ENCODE measurements around the gene PRICKLE2. TPM values are rescaled to one million over a fixed set of nuclear protein-coding genes. Genes with fewer than 3 reads are reported as not detected.
A peak's percentile ranks its signal among the peaks of the same experiment; 100 is the strongest.

Gene PRICKLE2
- polyA plus RNA-seq, 1 donor (not counting 4 experiments of a cell fraction or from before 2014, with no cell fraction given): 7.8 TPM

- Histone ChIP-seq H3K36me3 (ENCODE audit: control insufficient read depth in 2 of 2, extremely low read depth in 1 of 2, insufficient read depth in 2 of 2, low read length in 2 of 2) (peaks cover 0 to 1% of the 10 kb centered on the region in 2 experiments), H3K9me1 (ENCODE audit: control insufficient read depth, extremely low read depth, insufficient read depth, low read length) (no peaks in the 10 kb centered on the region), H3K79me2 (ENCODE audit: control insufficient read depth, insufficient read depth, low read length) (no peaks in the 10 kb centered on the region), H3K4me2 (ENCODE audit: control insufficient read depth, extremely low read depth, insufficient read depth, low read depth, low read length) (no peak overlapping the region), H3K4me3 (ENCODE audit: control insufficient read depth in 2 of 3, extremely low read depth in 1 of 3, insufficient read depth in 2 of 3, low read depth in 1 of 3, low read length in 3 of 3) (no peak overlapping the region), H2AFZ (ENCODE audit: control insufficient read depth, low read length) (no peak overlapping the region), H3K9me3 (ENCODE audit: control insufficient read depth, low read depth, low read length) (no peaks in the 10 kb centered on the region), H3K27me3 (ENCODE audit: control insufficient read depth, extremely low read depth, insufficient read depth, low read length) (no peaks in the 10 kb centered on the region), H3K9ac (ENCODE audit: control insufficient read depth, extremely low read depth, insufficient read depth, low read length) (no peak overlapping the region), H3K27ac (ENCODE audit: control insufficient read depth, insufficient read depth, low read length) (no peak overlapping the region), H3K4me1 (ENCODE audit: control insufficient read depth, extremely low read depth, insufficient read depth, low read length) (no peaks in the 10 kb centered on the region), H4K20me1 (ENCODE audit: control insufficient read depth, extremely low read depth, insufficient read depth, low read length) (no peaks in the 10 kb centered on the region)
- dilution Hi-C loops (cut with MboI; ENCODE audit: extremely low pct_ligation_motif_present, low sequenced_read_pairs): no loop called here
- DNase-seq (ENCODE audit: low read depth, low spot score): no peak
- no peak for TF ChIP-seq EZH2 (IDR thresholded peaks at IDR 0.05; ENCODE audit: low read length)
- no peak for TF ChIP-seq CTCF (optimal IDR thresholded peaks at IDR 0.05 in 1 of 3, IDR thresholded peaks at IDR 0.05 in 1 of 3, conservative IDR thresholded peaks at IDR 0.05 in 1 of 3; ENCODE audit: extremely low read depth in 1 of 3, insufficient read depth in 2 of 3, low read length in 3 of 3)
- no peak for FAIRE-seq
Observed at GRCh38 chr3:64232821-64233220, 7.6 kb upstream of the PRICKLE2 start.

GRCh38 chr3:64229903-64230302 lies 4.6 kb upstream of the PRICKLE2 start:
- Histone ChIP-seq H3K79me2 (ENCODE audit: control insufficient read depth, insufficient read depth, low read length) (no peaks in the 10 kb centered on the region), H3K9ac (ENCODE audit: control insufficient read depth, extremely low read depth, insufficient read depth, low read length) (no peak overlapping the region), H3K4me1 (ENCODE audit: control insufficient read depth, extremely low read depth, insufficient read depth, low read length) (peaks cover 12% of the 10 kb centered on the region), H3K9me3 (ENCODE audit: control insufficient read depth, low read depth, low read length) (no peaks in the 10 kb centered on the region), H3K27ac (ENCODE audit: control insufficient read depth, insufficient read depth, low read length) (no peak overlapping the region), H3K9me1 (ENCODE audit: control insufficient read depth, extremely low read depth, insufficient read depth, low read length) (no peaks in the 10 kb centered on the region), H2AFZ (ENCODE audit: control insufficient read depth, low read length) (no peak overlapping the region), H3K36me3 (ENCODE audit: control insufficient read depth in 2 of 2, extremely low read depth in 1 of 2, insufficient read depth in 2 of 2, low read length in 2 of 2) (peaks cover 0 to 1% of the 10 kb centered on the region in 2 experiments), H3K27me3 (ENCODE audit: control insufficient read depth, extremely low read depth, insufficient read depth, low read length) (no peaks in the 10 kb centered on the region), H3K4me2 (ENCODE audit: control insufficient read depth, extremely low read depth, insufficient read depth, low read depth, low read length) (no peak overlapping the region), H3K4me3 (ENCODE audit: control insufficient read depth in 2 of 3, extremely low read depth in 1 of 3, insufficient read depth in 2 of 3, low read depth in 1 of 3, low read length in 3 of 3) (no peak overlapping the region), H4K20me1 (ENCODE audit: control insufficient read depth, extremely low read depth, insufficient read depth, low read length) (no peaks in the 10 kb centered on the region)
- DNase-seq (ENCODE audit: low read depth, low spot score) (no peak), FAIRE-seq (peak; percentile 63)
- TF ChIP-seq CTCF (optimal IDR thresholded peaks at IDR 0.05 in 1 of 3, IDR thresholded peaks at IDR 0.05 in 1 of 3, conservative IDR thresholded peaks at IDR 0.05 in 1 of 3; ENCODE audit: extremely low read depth in 1 of 3, insufficient read depth in 2 of 3, low read length in 3 of 3) (no peak), EZH2 (IDR thresholded peaks at IDR 0.05; ENCODE audit: low read length) (no peak)
- dilution Hi-C loops (cut with MboI; ENCODE audit: extremely low pct_ligation_motif_present, low sequenced_read_pairs): no loop called here
